GM10248 (cell line): ENCODE data around the gene COL4A1.

Source experiments
- CTCF ChIA-PET: fragments of 300-600 bp; sonication (Branson Sonifier 250); formaldehyde crosslinking; extraction: SDS; loops from one replicate; lab custom pipeline; 2021; ENCODE audit warnings: antibody characterized with exemption; lab: Yijun Ruan, JAX
- POLR2A ChIA-PET: fragments of 350-650 bp; sonication (Branson Sonifier 250); formaldehyde crosslinking; extraction: SDS; loops from one replicate; lab custom pipeline; 2020; ENCODE audit warnings: antibody characterized with exemption; lab: Yijun Ruan, JAX
- DNase-seq: peaks from one replicate; pipeline ENCODE4 v3.0.0; 2012; ENCODE audit errors: extremely low spot score
- TF ChIP-seq, protein P1 (sequence below): IDR thresholded peaks from 2 replicates; pipeline ENCODE4 v1.5.1; 2012; ENCODE audit warnings: mild to moderate bottlenecking, low read depth; ENCODE audit errors: extremely low read depth, missing control alignments, control extremely low read depth

The COL4A1 gene

DNA sequence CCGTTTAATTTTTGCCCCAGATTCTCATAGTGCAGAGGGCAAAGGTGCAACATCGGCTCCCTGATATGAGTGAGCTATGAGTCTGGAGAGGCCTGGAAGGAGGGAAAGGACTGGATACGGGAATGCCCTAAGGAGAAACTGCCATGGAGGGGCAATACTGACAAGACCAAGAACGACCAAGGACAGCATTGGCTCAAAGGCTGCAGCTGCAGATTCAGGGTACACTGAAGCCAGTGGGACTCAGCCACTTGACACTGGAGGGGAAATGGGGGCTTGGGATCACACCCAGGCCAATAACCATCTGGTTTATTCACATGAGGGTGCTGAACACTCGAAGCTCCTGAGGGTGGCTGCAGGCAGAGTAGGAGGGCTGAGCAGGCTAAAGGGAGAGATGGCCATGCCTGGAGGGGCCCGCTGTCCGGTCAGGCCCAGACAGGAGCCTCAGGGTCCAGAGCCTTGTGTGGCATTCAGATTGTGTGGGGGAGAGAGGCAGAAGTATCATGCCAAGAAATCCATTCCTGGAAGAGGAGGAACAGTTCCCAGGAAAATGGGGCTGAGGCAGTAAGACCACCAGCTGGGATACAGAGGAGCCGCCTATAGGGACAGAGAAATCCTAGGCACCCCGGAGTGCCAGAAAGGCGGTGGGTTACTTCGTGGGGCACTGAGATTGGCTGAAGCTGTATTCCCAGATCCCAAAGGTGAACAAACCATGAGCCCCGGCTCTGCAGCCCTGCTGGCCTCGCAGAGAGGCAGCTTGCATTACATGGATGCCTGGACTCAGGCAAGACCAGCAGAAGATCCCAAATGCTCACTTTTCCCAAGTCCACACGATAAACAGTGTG lies 20.7 kb downstream of the COL4A1 start:
- ChIA-PET POLR2A (no interaction called here), CTCF (interaction anchor here (0.7 to 1.2 kb wide), 2 partner anchors 10 to 14 kb away, joined by 3 read pairs; no protein-coding TSS in a partner anchor)
- DNase-seq: no peak
- TF ChIP-seq, protein P1, sequence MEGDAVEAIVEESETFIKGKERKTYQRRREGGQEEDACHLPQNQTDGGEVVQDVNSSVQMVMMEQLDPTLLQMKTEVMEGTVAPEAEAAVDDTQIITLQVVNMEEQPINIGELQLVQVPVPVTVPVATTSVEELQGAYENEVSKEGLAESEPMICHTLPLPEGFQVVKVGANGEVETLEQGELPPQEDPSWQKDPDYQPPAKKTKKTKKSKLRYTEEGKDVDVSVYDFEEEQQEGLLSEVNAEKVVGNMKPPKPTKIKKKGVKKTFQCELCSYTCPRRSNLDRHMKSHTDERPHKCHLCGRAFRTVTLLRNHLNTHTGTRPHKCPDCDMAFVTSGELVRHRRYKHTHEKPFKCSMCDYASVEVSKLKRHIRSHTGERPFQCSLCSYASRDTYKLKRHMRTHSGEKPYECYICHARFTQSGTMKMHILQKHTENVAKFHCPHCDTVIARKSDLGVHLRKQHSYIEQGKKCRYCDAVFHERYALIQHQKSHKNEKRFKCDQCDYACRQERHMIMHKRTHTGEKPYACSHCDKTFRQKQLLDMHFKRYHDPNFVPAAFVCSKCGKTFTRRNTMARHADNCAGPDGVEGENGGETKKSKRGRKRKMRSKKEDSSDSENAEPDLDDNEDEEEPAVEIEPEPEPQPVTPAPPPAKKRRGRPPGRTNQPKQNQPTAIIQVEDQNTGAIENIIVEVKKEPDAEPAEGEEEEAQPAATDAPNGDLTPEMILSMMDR: no peak

DNA sequence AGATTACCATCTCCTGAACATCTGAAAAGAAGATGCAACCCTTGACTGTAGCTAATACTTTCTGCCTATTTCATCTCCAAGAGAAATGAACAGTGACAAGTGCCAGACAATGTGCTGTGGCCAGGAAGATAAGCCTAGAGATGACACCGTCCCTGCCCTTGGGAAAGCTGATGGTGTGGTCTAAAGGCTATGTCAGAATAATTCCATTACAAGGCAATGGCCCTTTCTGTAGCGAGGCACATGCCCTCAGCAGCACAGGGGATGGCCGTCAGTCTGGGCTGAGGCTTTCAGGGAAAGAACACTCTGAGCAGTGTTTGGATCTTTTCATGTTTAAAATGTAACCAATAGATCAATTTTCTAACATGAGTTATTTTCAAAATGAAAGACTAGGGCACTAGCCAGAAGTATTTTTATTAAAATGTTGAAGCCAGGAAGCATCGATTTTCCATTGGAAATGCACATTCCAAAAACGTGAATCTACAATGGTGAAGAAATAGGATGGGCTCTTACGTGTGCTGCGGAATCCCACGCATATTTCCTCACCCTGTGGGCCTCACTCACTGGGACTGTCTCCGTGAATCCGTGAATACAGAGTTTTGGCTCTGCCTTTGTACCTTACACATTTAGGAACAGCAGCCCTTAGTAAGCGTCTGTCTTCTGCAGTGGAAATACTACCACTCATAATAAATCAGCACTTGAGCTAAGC lies 22.0 kb downstream of the COL4A1 start:
- DNase-seq: no peak
- ChIA-PET POLR2A (no interaction called here), CTCF (no interaction called here)
- TF ChIP-seq, protein P1: no peak

DNA sequence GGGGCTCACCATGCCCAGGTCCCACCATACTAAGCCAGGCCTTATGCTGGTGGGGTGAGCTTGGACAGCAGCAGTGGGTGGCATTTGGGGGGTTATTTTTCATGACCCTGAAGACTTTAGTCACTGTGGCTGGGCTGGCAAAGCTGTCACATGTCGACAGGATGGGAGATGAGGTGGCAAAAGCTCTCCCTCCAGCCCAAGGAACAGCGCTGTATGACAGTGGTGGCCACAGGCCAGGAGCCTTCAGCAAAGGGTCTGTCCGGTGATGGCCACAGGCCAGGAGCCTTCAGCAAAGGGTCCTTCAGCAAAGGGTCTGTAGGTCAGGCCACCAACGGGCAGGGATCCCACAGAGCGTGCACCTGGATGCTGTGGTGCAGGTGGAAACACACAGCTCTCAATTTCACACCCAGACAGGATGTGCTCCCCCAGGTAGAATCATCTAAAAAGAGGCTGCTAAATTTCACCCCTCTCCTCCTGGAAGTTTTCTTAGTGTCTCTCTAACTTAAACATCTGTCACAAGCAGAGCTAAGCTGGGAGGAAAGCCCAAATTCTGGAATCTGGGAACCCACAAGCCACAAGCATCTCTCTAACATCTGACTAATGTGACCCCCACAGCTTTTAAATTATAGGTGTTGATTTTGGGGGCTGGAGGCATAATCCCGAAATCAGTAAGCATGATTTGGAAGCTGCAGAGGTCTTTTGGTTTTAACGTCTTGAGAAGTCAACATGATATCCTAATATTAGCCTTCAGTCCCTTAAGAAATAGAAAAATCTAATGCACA lies 23.0 kb downstream of the COL4A1 start:
- TF ChIP-seq, protein P1: no peak
- no peak for DNase-seq
- ChIA-PET CTCF (interaction anchor here (0.8 kb wide), 1 partner anchor 12 kb away, joined by 3 read pairs; no protein-coding TSS in a partner anchor), POLR2A (no interaction called here)

DNA sequence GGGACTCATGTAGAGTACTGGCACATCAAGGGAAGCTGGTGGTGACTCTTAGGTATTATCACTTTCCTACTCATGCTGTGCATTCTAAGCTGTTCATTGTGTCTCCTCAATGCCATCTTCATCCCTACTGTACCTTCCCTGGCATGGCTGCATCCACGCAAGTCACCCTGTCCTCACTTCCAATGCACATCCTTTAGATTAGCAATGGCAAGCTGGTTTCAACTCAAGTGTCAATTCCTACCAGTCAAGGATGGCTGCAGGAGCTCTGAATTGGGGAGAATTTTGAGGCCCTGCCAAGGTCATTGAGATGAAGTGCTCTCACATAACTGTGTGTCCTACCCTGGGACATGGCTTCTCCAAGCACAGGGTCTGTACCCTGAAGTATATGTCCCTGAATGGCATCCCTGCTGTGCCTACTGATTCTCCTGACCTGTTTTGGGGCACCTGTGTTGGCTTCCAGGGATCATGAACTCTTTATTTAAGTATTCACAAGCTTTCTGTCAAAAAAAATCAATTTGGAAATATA lies 24.6 kb downstream of the COL4A1 start:
- TF ChIP-seq, protein P1: no peak
- ChIA-PET POLR2A (no interaction called here), CTCF (no interaction called here)
- no peak for DNase-seq

DNA sequence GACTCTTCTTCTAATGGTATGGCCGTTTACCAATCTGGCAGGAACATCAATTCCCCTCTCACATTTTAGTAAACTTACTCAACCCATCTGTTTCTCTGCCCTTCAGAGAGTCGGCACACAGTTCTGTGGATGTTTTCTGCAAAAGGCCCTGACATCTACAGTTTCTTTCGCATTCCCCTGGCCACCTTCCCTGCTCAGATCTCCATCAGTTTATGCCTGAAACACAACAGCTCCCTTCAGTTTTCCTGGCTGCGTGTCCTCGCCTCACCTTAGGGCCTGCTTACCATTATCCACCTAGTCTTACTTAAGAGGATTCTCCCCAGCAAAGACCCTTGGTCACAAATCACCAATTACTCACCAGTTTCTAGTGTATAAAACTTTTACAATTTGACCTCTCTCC lies 25.2 kb downstream of the COL4A1 start:
- DNase-seq: no peak
- TF ChIP-seq, protein P1: no peak
- ChIA-PET CTCF (no interaction called here), POLR2A (no interaction called here)

DNA sequence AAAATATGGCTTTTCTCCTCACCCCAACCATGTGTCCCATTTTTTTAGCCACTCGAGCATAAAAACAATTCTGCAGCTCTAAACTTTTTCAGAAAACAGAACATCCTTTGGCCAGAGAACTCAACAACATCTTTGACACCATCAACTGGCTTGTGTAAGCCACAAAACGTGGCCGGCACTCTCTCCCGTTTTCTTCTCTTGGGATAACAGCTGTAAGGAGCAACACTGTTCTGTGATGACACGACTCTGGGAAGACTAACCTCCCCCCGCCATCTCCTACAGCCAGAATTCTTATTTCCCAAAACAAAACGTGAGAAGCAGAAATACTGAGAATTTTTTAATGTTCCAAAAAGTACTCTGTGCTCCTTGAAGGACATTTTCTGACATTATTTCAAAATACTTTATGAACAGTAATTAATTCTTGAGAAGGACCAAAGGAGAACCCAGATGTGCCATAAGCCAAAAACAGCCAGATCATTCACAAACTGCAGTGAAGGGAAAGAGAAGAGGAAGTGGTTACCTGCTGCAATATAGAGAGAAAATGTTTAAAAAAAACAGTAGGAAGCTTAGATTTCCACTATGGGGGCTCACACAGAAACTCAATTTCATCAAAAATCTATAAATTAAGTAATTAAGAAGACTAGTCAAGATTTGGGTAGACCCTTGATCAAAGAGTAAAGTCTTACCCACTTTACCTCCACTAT lies 25.8 kb downstream of the COL4A1 start:
- ChIA-PET POLR2A (no interaction called here), CTCF (no interaction called here)
- TF ChIP-seq, protein P1: no peak
- no peak for DNase-seq
